ENCODE measurements around the gene BIRC7.

DNA sequence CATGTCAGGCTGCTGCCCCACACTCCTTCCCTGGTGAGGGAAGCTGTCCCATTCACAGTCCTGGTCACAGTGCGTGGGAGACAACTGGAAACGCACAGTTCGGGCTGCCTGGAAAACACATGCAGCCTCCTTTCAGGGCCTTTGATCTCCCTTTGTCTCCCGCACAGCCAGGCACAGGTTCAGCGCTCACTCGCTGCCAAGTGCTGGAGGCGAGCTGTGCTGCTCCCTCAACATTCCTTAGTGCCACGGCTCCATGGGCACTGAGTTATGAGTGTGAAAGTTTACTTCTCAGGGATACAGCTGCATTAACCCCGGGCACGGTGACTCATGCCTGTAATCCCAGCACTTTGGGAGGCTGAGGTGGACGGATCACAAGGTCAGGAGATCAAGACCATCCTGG is 28.8 kb upstream of the BIRC7 start:
- TF ChIP-seq POLR2A (IDR thresholded peaks at IDR 0.05; ENCODE audit: low read depth, low read length) (no peak), POLR2AphosphoS5 (IDR thresholded peaks at IDR 0.05; ENCODE audit: low read depth, low read length) (no peak)
